Activated CD4-positive, CD25-positive, alpha-beta regulatory T cell treated with anti-CD3 and anti-CD28 coated beads, Interleukin-2, amount 50 U/mL, for 16 hours (primary cell): ENCODE measurements around the gene CDC25C.

Source experiments
- DNase-seq: peaks from one replicate; pipeline ENCODE4 v3.0.0-alpha.2; 2020; ENCODE audit warnings: low read depth, low spot score

CDC25C gene

DNA sequence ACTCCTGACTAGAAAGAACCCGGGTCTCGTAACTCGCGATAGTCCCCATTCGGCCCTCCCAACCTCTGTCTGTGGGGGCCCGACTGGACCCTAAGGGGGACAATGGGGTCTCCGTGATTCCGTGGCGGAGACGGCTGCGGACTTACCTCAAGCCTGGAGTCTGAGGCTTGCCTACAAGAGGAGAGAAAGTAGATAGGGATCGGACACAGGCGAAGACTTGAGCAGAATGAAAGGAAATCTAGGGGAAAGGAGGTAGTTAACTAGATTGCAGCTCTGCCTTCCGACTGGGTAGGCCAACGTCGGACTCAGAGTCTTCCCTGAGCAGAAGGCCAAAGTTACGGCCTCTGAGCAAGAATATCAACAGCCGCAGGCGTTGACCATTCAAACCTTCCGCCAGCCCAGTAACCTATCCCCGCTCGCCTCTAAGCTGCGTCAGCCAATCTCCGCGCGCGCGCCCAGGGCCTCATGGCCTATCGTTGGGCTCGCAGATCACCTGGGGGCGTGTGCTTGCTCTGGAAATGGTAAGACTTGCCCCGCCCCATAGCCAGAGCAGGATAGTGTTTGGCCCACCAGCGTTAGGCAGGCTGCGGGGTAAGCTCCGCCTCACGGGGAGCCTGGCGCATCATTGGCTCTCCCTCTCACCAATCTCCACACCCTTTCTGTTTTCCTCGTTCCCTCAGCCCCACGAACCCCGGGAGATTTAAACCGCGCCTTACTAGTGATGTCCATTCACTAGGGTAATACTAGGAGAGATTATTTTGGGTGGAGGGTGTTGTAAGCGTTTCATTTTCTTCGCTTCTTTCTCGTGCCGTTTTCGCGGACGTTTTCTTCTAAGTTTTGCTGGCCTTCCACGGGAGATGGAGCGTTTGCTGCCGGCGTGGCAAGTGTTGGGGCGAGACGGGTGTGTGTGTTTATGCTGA is at the start of gene CDC25C:
Gene CDC25C (minus strand): TSS at position 356 of the 920 bp plus-strand sequence. CDS start 624 bp downstream, outside the sequence.
- peak; percentile 95 for DNase-seq

DNA sequence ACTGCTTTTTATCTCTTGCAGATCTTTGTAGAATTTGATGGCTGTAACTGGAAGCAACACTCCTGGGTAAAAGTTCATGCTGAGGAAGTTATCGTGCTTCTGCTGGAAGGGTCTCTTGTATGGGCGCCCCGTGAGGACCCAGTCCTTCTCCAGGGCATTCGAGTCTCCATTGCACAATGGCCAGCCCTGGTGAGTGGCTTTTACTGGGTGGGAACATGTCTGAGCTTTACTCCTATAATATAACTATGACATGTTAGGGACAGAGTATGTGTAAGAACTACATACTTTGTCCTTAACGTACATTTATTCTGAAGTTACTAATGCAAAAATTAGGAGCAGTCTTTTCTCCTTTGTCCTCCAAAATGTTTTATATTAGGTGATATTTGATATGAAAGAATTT is 41.0 kb upstream of the CDC25C start:
- DNase-seq = no peak

DNA sequence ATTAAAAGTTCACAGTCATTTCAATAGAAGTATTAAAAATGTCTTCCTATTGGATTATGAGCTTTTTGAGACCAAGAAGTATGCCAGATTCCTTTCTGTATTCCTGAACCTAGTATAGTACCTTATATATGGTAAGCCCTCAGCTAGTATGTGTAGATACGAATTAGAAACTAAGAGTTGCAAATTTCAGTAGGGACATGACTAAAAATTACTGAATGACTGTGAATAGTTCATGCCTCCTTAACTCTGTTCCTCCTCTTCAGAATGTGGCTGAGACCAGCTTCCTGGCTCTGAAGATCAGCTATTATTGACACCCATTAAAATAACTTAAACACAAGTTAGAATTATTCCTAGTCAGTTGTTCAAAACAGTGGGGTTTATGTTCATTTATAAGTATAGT is 40.6 kb upstream of the CDC25C start:
- DNase-seq = no peak

DNA sequence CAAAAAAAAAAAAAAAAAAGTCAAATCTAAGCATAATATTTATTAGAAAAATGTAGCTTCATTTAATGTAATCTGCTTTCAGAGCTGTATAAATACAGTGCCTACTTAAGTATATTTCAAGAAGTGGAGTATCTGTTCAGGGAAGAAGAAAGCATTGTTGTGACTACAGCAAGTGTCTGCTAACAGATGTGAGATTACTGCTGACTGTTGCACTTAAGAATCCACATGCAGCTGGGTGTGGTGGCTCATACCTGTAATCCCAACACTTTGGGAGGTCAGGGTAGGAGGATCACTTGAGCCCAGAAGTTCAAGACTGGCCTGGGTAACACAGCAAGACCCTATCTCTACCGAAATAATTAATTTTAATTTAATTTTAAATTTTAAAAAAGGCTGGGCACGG is 39.9 kb upstream of the CDC25C start:
- no peak for DNase-seq

DNA sequence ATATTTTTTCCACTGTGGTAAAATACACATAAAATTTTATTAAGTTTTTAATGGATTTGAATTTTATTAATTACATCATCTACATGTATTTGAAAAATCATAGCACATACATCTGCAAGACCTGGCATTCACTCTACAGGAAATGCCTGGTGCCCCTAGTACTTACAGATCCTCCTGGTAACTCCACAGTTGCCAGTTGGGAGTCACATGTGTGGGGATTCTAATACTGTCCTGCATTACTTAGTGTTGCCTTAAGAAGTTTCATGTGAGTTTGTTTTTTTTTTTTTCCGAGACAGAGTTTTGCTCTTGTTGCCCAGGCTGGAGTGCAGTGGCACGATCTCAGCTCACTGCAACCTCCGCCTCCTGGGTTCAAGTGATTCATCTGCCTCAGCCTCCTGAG is 38.9 kb upstream of the CDC25C start:
- DNase-seq = no peak

DNA sequence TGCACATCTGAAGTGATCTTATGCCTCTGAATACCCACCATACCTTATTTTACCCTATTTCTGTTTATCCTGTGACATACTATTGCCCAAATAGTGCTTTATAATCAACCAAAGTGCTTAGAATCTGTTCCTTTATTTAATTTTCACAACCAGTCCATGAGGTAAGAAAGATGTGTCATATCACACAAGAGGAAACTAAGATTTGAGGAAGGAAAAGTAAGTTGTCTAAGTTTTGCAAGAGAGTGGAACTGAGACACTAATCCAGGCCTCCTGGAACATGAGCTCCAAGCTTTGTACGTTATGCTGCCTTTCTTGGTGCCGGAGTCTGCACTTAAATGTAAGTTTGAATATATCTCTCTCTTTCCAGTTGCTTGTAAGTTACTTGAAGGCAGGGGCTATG is 38.1 kb upstream of the CDC25C start:
- no peak for DNase-seq

DNA sequence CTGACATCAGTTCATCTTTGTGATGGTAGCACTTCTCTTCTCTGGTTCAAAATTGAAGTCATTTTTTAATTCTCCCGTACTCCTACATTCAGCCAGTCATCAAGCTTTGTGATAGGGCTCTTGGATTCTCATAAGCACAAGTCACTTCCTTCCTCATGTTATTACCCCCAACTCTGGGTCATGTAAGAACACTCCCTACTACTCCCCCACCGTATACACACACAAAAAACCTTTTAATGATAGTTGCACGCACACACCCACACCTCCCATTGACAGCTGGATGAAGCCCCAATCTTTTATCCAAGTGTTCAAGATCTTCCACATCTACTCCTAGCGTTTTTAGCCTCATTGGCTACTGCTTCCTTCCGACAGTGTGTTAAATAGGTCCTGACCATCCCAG is 37.7 kb upstream of the CDC25C start:
- no peak for DNase-seq

DNA sequence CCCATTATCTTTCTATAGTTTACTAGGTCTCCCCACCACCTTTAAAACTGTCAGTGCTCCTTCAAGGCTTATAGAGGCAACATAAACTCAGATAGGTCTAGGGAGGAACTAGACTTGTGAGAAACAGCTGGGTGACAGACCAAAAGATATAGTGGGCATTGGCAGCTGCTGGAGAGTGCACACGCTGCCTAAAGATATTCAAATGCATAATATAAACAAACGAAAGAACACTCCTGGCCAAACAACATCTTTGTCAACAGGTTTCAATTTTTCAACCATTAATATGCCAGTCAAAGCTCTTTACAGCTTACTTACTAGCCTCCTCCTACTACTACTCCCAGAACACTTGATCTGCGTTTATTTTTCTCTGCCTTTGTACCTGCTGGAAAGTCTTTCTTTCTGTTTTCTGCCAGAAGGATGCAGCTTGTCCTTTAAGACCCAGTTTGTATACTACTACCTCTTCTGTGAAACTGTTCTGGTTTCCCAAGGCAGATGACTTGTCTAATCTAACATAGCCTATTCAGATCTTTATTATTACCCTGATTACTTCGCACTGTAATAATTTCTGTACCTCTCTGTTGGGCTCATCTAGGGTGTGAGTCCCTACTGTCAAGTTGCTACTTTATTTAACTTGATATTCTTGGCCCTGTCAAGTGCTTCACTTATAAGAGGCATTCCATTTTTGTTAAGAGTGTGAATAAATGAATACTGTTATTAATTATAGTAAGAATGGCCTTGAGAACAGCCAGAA is 35.2 kb upstream of the CDC25C start:
- DNase-seq = no peak

DNA sequence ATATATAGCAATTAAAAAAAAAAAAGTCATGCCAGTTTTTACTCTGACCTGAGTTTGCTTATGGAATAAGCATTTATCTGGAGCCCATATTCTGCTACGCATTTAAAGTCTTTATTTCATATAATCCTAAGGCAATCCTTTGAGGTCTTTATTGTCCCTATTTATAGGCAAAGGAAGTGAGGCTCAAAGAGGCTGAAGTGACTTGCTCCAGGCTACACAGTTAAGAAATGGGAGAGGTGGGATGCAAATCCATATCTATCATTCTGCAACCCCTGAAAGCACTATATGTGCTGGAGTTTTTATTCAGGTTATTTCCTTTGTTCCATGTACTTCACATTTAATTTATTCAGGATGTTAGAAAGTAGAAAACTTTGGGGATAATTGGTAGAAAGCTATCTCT is 33.0 kb upstream of the CDC25C start:
- DNase-seq = no peak

DNA sequence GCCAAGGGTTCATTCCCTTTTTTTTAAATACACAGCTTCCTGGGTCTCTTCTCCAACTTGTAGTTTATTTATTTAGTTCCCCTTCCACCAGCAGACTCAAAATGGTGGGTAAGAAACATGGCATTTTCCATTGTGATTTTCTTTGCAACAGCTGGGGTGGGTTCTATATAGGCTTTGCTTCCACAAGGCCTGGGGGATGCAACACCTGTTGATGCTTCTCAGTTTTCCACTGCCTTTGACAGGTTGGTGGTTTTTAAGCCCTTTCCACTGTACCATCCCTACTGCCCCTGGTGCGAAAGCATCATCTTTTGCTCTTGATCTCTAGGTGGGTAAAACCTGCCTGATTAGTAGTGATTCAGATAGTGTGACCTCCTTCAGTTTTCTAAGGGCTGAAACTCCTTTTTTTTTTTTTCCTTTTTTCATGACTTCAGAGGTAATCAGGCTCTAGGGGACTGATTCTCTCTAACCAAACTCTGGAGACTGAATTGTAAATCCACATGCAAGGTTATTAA is 29.4 kb upstream of the CDC25C start:
- DNase-seq = no peak

DNA sequence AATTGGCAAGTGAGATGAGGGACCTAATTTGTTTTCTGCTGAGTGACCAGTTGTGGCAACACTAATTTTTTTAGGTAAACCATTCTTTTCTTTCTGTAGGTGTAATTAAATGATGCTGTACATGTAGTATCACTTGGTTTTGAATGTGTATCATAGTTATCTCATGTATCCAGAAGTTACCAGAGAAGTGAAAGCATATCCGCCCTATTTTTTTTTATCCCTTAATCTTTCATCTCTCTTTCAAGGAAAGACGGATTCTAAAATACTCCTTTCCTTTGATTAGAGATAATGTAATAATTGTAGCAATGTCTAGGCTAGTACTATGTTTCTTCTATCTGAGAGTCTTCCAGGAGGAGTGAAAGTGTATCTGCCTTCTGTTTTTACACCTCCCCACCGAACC is 28.0 kb upstream of the CDC25C start:
- no peak for DNase-seq

DNA sequence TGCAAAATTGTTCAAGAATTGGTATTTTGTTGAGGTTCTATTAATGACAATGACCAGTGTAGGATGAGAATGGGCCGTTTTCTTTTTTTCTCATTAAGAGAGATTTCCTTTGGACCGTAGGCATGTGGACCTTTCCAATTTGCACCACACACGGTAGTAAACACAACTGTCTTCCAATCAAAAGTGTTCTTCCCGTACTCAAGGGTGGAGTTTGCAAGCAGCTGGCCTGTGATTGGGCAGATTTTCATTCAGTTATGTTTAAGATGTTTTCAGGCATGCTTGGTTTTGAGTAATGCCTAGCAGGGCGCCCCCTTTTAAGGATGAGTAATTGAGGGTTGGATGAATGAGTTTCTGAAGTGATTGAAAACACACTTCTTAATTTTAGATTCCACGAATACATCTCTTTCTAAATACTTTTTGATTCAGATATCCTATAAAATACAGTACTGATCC is 23.3 kb upstream of the CDC25C start:
- DNase-seq = peak; percentile 46

DNA sequence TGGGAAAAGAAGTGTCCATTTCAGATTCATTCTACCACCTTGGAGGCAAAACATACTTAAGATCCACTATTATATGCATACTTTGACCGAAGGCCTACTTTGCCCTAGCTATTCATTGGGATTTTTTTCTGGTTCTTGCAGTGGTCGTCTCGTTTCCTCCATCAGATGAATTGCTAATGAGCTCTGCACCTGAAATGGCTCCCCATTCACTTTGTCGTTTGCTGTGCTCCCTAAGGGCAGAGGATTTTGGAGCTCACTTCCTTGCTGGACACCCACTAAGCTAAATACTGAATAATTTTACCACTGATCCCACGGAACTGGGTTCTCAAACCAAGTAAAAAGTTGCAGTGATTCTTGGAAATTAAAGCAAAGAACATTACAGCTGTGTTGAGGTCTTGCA is 22.8 kb upstream of the CDC25C start:
- DNase-seq = no peak

DNA sequence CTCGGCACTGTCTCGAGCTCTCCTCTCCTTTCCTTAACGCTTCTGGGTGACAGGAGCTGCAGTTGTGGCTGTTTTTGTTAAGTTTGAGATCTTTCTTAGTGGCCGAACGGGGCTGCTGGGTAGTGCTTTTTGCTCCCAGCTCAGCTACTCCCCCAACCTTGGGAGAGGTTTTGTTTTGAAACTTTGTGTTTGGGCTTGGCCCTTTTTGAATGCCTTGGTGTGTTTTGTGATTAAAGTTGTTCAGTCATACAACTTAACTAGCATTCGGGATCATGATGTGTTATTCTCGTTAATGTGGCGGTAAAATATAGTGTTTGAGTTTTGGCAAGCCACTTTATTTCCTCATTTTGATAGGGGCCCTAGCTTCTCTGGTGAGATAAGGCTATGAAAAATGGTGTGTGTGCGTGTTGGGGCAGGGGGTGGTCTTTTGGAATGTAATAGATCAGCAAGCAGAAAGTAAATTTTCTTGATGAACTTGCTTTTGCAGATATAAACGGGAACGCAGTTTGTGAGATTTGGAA is 22.0 kb upstream of the CDC25C start:
- DNase-seq = no peak

DNA sequence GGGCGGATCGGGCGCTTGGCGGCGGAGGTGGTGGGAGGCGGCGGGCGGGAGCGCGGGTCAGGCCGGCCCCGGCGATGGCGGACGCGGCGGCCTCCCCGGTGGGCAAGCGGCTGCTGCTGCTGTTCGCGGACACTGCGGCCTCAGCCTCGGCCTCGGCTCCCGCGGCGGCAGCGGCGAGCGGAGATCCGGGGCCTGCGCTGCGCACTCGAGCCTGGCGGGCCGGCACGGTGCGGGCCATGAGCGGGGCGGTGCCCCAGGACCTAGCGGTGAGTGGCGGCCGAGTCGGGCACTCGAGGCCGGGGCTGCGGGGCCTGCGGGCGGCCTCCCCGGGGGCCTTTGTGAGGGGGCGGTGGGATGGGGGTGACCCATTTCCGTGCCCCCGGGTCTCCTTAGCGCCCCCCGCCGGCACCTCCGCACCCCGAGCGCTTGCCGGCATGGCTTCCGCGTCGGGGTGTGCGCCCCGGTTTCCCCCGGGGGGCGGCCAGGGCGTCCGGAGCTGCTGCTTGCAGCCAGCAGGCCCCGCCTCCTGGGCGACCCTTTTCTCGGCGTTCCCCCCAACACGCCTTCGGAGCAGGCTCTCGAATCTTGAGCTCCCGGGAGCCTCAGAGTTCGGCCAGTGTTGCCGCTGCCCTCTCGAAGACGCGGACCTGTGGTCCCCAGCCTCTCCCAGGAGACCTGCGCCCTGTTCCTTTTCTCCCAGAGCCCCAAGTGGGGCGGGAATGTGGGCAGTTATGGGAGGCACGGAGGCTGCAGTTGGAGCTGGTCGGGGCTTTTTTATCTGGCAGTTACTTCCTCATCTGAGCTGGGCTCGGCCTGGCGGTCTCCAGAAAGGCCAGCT is 21.3 kb upstream of the CDC25C start:
- peak; percentile 41 for DNase-seq

DNA sequence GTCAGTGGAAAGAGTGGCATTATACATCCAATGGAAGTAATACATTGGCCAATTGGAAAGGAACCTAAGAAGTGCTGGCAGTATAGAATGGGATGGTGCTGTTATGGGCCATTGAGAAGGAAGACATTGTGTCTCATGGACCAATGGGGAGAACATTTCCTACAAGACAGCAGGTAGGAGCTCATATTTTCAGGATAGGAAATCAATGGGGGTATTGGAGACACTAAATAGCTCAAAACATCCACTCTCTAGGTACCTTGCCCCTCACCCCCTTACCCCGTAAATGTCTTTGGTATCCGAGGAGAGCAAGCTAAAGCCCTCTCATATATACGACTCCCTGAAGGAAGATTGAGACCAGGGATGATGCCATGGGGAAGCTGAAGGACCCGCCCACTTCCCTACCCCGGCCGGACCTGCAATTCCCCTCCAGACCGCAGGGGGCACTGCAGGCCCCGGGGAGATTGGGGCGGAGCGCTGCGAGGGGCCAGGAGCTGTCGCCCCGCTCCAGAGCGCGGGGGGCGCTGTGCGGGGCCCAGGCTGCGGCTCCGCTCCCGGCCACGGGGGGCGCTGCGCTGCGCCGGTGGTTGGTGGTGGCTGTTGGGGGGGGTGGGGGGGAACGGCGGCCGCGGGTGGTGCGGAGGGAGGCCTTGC is 20.6 kb upstream of the CDC25C start, which contains the start of gene KDM3B:
Gene KDM3B (plus strand): TSS at position 615 of the 651 bp plus-strand sequence. CDS start 111 bp downstream, outside the sequence.
- peak; percentile 88 for DNase-seq

DNA sequence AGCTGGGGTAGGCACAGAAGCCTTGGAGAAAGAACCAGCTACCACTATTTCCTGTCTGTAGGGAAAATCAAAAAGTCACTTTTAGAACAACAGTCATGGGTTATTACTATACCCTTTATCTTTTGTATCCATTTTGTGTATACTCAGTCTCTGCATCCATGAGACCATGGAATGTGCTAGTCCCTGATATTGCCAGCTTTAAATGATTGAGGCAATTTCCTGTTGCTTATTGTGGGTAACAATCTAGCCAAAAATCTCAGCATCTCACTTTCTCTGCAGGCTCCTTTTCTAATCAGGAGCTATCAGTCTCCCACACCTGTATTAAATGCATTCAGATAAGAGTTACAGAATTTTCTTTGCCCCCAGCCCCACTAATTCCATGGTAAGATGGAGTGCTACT is 19.9 kb upstream of the CDC25C start:
- no peak for DNase-seq

DNA sequence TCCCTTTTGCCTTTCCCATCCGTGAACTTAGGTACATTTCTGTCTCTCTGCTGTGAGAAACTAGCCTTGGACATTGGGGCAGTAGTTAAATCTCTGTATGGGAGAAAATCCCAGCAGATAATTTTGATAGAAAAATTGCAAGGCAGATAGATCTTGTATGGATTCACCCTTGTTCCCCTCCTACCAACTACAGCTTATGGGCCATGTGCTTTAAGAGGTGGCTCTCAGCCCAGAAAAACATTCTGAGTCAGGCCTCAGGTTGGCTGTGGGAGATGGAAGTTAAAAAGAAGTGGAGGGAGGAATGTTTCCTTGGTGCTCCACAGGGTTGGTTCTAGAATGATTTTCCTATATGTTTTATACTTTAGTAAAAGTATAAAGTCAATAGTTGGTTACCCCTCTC is 19.5 kb upstream of the CDC25C start:
- no peak for DNase-seq

DNA sequence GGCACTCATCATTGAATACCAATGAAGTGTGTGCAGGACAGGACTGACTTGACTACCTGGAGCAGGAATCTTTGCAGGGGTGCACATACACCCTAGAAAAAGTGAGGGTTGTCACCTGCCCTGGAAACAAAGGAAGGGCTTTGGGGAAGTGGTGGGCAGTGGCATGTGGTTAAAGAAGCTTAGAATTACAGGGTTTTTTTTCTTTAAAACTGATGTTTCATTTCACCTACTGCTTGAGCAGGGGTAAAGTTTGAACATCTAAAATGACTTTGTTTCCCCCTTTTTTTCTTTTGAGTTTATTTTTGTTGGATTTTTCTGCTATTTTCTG is 18.9 kb upstream of the CDC25C start:
- DNase-seq = no peak

DNA sequence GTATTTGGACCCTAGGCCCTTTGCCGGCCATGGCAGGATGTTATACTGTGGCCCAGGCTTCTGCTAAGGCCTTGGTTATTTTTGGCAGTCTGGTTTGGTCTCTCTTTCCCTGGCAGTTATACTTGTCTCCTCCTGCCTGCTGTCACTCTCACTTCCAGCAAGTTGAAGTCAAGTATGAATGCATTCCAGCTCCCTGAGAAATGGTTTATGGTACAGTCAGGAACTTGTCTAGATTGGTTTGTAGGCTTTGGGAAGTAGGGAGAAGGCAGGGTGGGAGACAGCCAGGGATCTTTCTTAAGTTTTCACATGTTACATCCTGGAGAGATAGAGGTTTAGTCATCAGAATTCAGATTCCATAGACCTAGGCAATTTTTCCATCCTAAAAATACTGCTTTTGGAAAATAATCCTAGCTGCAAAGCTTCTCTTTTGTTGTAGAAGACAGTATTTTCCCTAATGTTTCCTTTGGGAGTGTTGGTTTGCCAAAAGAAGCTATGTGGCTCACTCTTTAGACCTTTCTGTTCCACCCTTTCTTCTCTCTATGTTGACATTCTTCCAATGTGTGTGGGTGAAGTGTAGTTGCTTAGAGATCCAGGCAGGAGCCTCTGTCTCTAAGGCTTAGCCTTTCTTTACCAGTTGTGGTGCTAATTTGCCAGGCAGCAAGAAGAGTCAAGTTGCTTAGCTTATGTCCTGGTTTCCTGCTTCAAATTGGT is 18.4 kb upstream of the CDC25C start:
- DNase-seq = no peak
